Measurements from ENCODE around the gene ADGRD1.
A peak's percentile ranks its signal among the peaks of the same experiment; 100 is the strongest.

The ADGRD1 gene

GRCh38 chr12:131105351-131105735, 151.6 kb downstream of the ADGRD1 start:
- no peak for DNase-seq (ENCODE audit: low read depth in 2 of 2)
- no peak overlapping the region for H3K4me3 ChIP-seq (replicated peaks in 1 of 2; ENCODE audit: low read depth in 2 of 2, low read length in 2 of 2)
- no peak for TF ChIP-seq CTCF (IDR thresholded peaks at IDR 0.05; ENCODE audit: low read depth, low read length)

GRCh38 chr12:131105736-131106348, 152.1 kb downstream of the ADGRD1 start:
- TF ChIP-seq CTCF (IDR thresholded peaks at IDR 0.05; ENCODE audit: low read depth, low read length): no peak
- no peak for DNase-seq (ENCODE audit: low read depth in 2 of 2)
- H3K4me3 ChIP-seq (replicated peaks in 1 of 2; ENCODE audit: low read depth in 2 of 2, low read length in 2 of 2): no peak overlapping the region

GRCh38 chr12:131106349-131106941, 152.7 kb downstream of the ADGRD1 start:
- H3K4me3 ChIP-seq (replicated peaks in 1 of 2; ENCODE audit: low read depth in 2 of 2, low read length in 2 of 2): no peak overlapping the region
- TF ChIP-seq CTCF (IDR thresholded peaks at IDR 0.05; ENCODE audit: low read depth, low read length): no peak
- no peak for DNase-seq (ENCODE audit: low read depth in 2 of 2)

GRCh38 chr12:131108177-131108955, 154.7 kb downstream of the ADGRD1 start:
- DNase-seq (ENCODE audit: low read depth in 2 of 2): no peak
- no peak overlapping the region for H3K4me3 ChIP-seq (replicated peaks in 1 of 2; ENCODE audit: low read depth in 2 of 2, low read length in 2 of 2)
- TF ChIP-seq CTCF (IDR thresholded peaks at IDR 0.05; ENCODE audit: low read depth, low read length): no peak

- DNase-seq (ENCODE audit: low read depth in 2 of 2): no peak
- no peak overlapping the region for H3K4me3 ChIP-seq (replicated peaks in 1 of 2; ENCODE audit: low read depth in 2 of 2, low read length in 2 of 2)
- no peak for TF ChIP-seq CTCF (IDR thresholded peaks at IDR 0.05; ENCODE audit: low read depth, low read length)
These were observed 157.7 kb downstream of the ADGRD1 start for GRCh38 chr12:131111446-131111845.

GRCh38 chr12:131112021-131112420, 158.3 kb downstream of the ADGRD1 start:
- TF ChIP-seq CTCF (IDR thresholded peaks at IDR 0.05; ENCODE audit: low read depth, low read length): no peak
- no peak overlapping the region for H3K4me3 ChIP-seq (replicated peaks in 1 of 2; ENCODE audit: low read depth in 2 of 2, low read length in 2 of 2)
- DNase-seq (ENCODE audit: low read depth in 2 of 2): peak in 1 of 2 donors; percentile 5

Measured in cardiac fibroblast (primary cell).